HEK293T (cell line): Measurements from ENCODE around the gene PCGF2.

Source experiments
- CTCF ChIA-PET: fragments of 350-600 bp; formaldehyde crosslinking; extraction: SDS; loops from one replicate; lab custom pipeline; 2021; ENCODE audit warnings: antibody characterized with exemption, inconsistent platforms; lab: Yijun Ruan, JAX
- POLR2A ChIA-PET: fragments of 350-600 bp; formaldehyde crosslinking; extraction: SDS; loops from one replicate; lab custom pipeline; 2020; ENCODE audit warnings: antibody characterized with exemption, inconsistent platforms; lab: Yijun Ruan, JAX
- DNase-seq: peaks from one replicate; pipeline ENCODE4 v3.0.0; 2012; ENCODE audit warnings: mixed read lengths; ENCODE audit errors: extremely low spot score
- ARNT ChIP-seq: fragments of 450-650 bp; IDR thresholded peaks from 2 replicates; pipeline ENCODE4 v1.6.1; 2017; ENCODE audit warnings: mild to moderate bottlenecking
- BHLHE40 ChIP-seq: fragments of 450-650 bp; IDR thresholded peaks from 2 replicates; pipeline ENCODE4 v1.6.1; 2016; ENCODE audit warnings: mild to moderate bottlenecking, moderate library complexity, borderline replicate concordance
- CTBP1 ChIP-seq: fragments of 450-650 bp; IDR thresholded peaks from 2 replicates; pipeline ENCODE4 v1.6.1; 2016; ENCODE audit warnings: borderline replicate concordance
- ELF4 ChIP-seq: fragments of 450-650 bp; IDR thresholded peaks from 2 replicates; pipeline ENCODE4 v1.6.1; 2017; ENCODE audit warnings: antibody characterized with exemption
- FOXA1 ChIP-seq: fragments of 450-650 bp; IDR thresholded peaks from 2 replicates; pipeline ENCODE4 v1.6.1; 2016; ENCODE audit warnings: mild to moderate bottlenecking
- FOXK2 ChIP-seq: fragments of 450-650 bp; IDR thresholded peaks from 2 replicates; pipeline ENCODE4 v1.6.1; 2016; ENCODE audit warnings: mild to moderate bottlenecking
- FOXM1 ChIP-seq: fragments of 450-650 bp; IDR thresholded peaks from 2 replicates; pipeline ENCODE4 v1.6.1; 2017; ENCODE audit warnings: mild to moderate bottlenecking, borderline replicate concordance
- HDGF ChIP-seq: fragments of 450-650 bp; IDR thresholded peaks from 2 replicates; pipeline ENCODE4 v1.6.1; 2017; ENCODE audit warnings: antibody characterized with exemption, borderline replicate concordance
- L3MBTL2 ChIP-seq: fragments of 450-650 bp; conservative IDR thresholded peaks from 2 replicates; pipeline ENCODE4 v1.6.1; 2016; ENCODE audit warnings: mild to moderate bottlenecking
- LEF1 ChIP-seq: fragments of 450-650 bp; IDR thresholded peaks from 2 replicates; pipeline ENCODE4 v1.6.1; 2017; ENCODE audit warnings: mild to moderate bottlenecking, borderline replicate concordance
- NFRKB ChIP-seq: fragments of 450-650 bp; IDR thresholded peaks from 2 replicates; pipeline ENCODE4 v1.6.1; 2016; ENCODE audit warnings: mild to moderate bottlenecking, moderate library complexity
- PKNOX1 ChIP-seq: fragments of 450-650 bp; IDR thresholded peaks from 2 replicates; pipeline ENCODE4 v1.6.1; 2016
- SP1 ChIP-seq: fragments of 450-650 bp; IDR thresholded peaks from 2 replicates; pipeline ENCODE4 v1.6.1; 2017
- SUZ12 ChIP-seq: fragments of 450-650 bp; IDR thresholded peaks from 2 replicates; pipeline ENCODE4 v1.6.1; 2016; ENCODE audit warnings: mild to moderate bottlenecking
- TARDBP ChIP-seq: fragments of 450-650 bp; IDR thresholded peaks from 2 replicates; pipeline ENCODE4 v1.6.1; 2016
- ZNF384 ChIP-seq: fragments of 450-650 bp; IDR thresholded peaks from 2 replicates; pipeline ENCODE4 v1.6.1; 2016

The PCGF2 gene

GRCh38 chr17:38697061-38697820, 50.9 kb downstream of the PCGF2 start:
- ChIA-PET CTCF (interaction anchor here (0.9 to 1.1 kb wide), 2 partner anchors 12 to 13 kb away, joined by 3 to 4 read pairs; no protein-coding TSS in a partner anchor), POLR2A (interaction anchor here (0.8 to 2.6 kb wide), 4 partner anchors 8 to 34 kb away, joined by 3 to 7 read pairs (median 4); partner anchors contain the start of gene MLLT6)
- DNase-seq = no peak
- no peak for TF ChIP-seq SP1
- no peak for TF ChIP-seq BHLHE40
- no peak for TF ChIP-seq NFRKB
- TF ChIP-seq ELF4 = no peak
- no peak for TF ChIP-seq L3MBTL2
- no peak for TF ChIP-seq PKNOX1
- no peak for TF ChIP-seq ZNF384
- no peak for TF ChIP-seq SUZ12
- no peak for TF ChIP-seq FOXA1
- no peak for TF ChIP-seq TARDBP
- TF ChIP-seq HDGF = no peak
- no peak for TF ChIP-seq CTBP1
- no peak for TF ChIP-seq LEF1
- TF ChIP-seq FOXM1 = no peak
- TF ChIP-seq ARNT = no peak

- POLR2A ChIA-PET = no interaction called here
- TF ChIP-seq NFRKB = no peak
- TF ChIP-seq FOXK2 = no peak
- TF ChIP-seq TARDBP = no peak
- no peak for TF ChIP-seq PKNOX1
- TF ChIP-seq ZNF384 = no peak
- TF ChIP-seq SUZ12 = no peak
- no peak for TF ChIP-seq FOXA1
- TF ChIP-seq HDGF = no peak
- no peak for TF ChIP-seq FOXM1
- TF ChIP-seq LEF1 = no peak
- TF ChIP-seq ELF4 = no peak
- no peak for TF ChIP-seq BHLHE40
- TF ChIP-seq ARNT = no peak
- no peak for TF ChIP-seq CTBP1
- TF ChIP-seq SP1 = no peak
- CTCF ChIA-PET = no interaction called here
- no peak for DNase-seq
These were observed 54.3 kb downstream of the PCGF2 start for GRCh38 chr17:38693700-38694329.

DNA sequence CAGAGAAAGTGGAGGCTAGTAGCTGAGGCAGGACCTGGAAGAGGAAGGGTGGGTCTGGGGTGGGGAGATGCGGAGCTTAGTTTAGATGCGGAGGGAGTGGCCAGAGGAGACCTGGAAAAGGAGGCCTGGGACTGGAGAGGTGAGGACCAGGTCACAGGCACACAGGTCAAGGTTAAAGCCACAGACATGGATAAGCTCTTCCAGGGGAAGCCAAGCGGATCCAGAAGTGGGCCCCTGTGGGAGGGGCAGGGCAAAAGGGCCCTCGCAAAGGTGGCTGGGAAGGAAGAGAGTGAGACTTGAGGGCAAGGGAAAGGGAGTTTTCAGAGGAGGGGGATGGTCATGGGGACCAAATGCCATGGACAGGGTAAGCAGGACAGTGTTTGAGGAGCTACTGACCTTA, 57.0 kb downstream of the PCGF2 start:
- no peak for DNase-seq
- POLR2A ChIA-PET = interaction anchor here (1.1 to 2.0 kb wide), 4 partner anchors 10 to 163 kb away, joined by 3 to 8 read pairs (median 4); partner anchors contain the start of genes MLLT6 and RPL23
- TF ChIP-seq ELF4 = no peak
- CTCF ChIA-PET = interaction anchor here (0.6 to 0.7 kb wide), 2 partner anchors 9 to 24 kb away, joined by 3 to 7 read pairs; no protein-coding TSS in a partner anchor

DNA sequence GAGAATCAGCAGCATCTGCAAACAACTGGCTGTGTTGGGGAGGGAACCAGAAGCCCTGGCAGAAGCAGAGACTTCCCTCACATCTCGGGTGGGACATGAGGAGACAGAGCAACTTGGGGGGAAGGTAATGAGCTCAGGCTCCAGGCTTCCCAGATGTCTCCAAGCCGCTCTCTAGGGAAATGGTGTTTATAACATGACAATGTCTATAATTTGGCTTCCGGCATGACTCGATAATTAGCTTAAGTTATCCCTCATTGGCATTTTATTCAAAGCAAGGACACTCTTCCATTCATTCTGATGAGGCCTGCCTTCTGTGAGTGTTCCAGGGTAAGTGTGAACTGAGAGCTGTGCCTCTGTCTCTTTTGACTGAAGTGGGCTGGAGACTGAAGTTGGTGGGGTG, 57.8 kb downstream of the PCGF2 start:
- no peak for DNase-seq
- TF ChIP-seq NFRKB = no peak
- TF ChIP-seq FOXA1 = no peak
- POLR2A ChIA-PET = interaction anchor here (0.6 to 2.0 kb wide), 5 partner anchors 10 to 163 kb away, joined by 3 to 8 read pairs (median 4); partner anchors contain the start of genes MLLT6 and RPL23
- CTCF ChIA-PET = interaction anchor here (0.7 kb wide), 1 partner anchor 10 kb away, joined by 7 read pairs; no protein-coding TSS in a partner anchor

GRCh38 chr17:38687286-38687685, 60.9 kb downstream of the PCGF2 start:
- CTCF ChIA-PET = interaction anchor here (0.6 kb wide), 1 partner anchor 561 kb away, joined by 4 read pairs; no protein-coding TSS in a partner anchor
- DNase-seq = no peak

More at GRCh38 chr17:38687286-38687685, 60.9 kb downstream of the PCGF2 start:
- POLR2A ChIA-PET = interaction anchor here (1.1 kb wide), 1 partner anchor 62 kb away, joined by 3 read pairs; no protein-coding TSS in a partner anchor
- TF ChIP-seq PKNOX1 = no peak
- TF ChIP-seq NFRKB = no peak
- no peak for TF ChIP-seq FOXA1
- TF ChIP-seq ARNT = no peak
- TF ChIP-seq TARDBP = no peak
- no peak for TF ChIP-seq FOXK2
- TF ChIP-seq HDGF = no peak
- no peak for TF ChIP-seq ELF4
- TF ChIP-seq FOXM1 = no peak
- no peak for TF ChIP-seq CTBP1
- no peak for TF ChIP-seq SUZ12
- no peak for TF ChIP-seq L3MBTL2
- TF ChIP-seq ZNF384 = no peak
- TF ChIP-seq LEF1 = no peak
- TF ChIP-seq SP1 = no peak
- no peak for TF ChIP-seq BHLHE40
